ENCODE results near the gene KHK.

The KHK gene

GRCh38 chr2:27134781-27135477, 48.4 kb downstream of the KHK start:
- TF ChIP-seq EGR1 (IDR thresholded peaks at IDR 0.05) = peak; percentile 64
- TF ChIP-seq USF1 (IDR thresholded peaks at IDR 0.05) = no peak
- TF ChIP-seq YY1 (IDR thresholded peaks at IDR 0.05; ENCODE audit: low read depth) = peak; percentile 97; the same call in 1 of the 2 replicates

GRCh38 chr2:27135478-27135955, 48.9 kb downstream of the KHK start:
- TF ChIP-seq NFIC (IDR thresholded peaks at IDR 0.05) = no peak
- no peak for TF ChIP-seq FOXM1 (IDR thresholded peaks at IDR 0.05; ENCODE audit: borderline replicate concordance, low read depth)

GRCh38 chr2:27136751-27137150, 50.2 kb downstream of the KHK start:
- no peak for TF ChIP-seq TCF12 (IDR thresholded peaks at IDR 0.05; ENCODE audit: low read depth)
- no peak for TF ChIP-seq TAF1 (IDR thresholded peaks at IDR 0.05; ENCODE audit: low read depth)
- no peak for TF ChIP-seq EP300 (IDR thresholded peaks at IDR 0.05; ENCODE audit: borderline replicate concordance)
- TF ChIP-seq, protein P1, sequence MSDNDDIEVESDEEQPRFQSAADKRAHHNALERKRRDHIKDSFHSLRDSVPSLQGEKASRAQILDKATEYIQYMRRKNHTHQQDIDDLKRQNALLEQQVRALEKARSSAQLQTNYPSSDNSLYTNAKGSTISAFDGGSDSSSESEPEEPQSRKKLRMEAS (IDR thresholded peaks at IDR 0.05) = no peak
- no peak for TF ChIP-seq NFIC (IDR thresholded peaks at IDR 0.05)
- no peak for TF ChIP-seq RAD21 (IDR thresholded peaks at IDR 0.05; ENCODE audit: low read depth)
- no peak for TF ChIP-seq CEBPB (IDR thresholded peaks at IDR 0.05)
- TF ChIP-seq CREB1 (IDR thresholded peaks at IDR 0.05; ENCODE audit: low read depth) = no peak
- TF ChIP-seq TEAD4 (IDR thresholded peaks at IDR 0.05) = no peak
- no peak for TF ChIP-seq EGR1 (IDR thresholded peaks at IDR 0.05)
- TF ChIP-seq ZBTB7A (IDR thresholded peaks at IDR 0.05; ENCODE audit: low read depth) = no peak
- no peak for TF ChIP-seq FOXM1 (IDR thresholded peaks at IDR 0.05; ENCODE audit: borderline replicate concordance, low read depth)
- TF ChIP-seq YY1 (IDR thresholded peaks at IDR 0.05; ENCODE audit: low read depth) = no peak
- TF ChIP-seq USF1 (IDR thresholded peaks at IDR 0.05) = no peak
- no peak for TF ChIP-seq REST (IDR thresholded peaks at IDR 0.05; ENCODE audit: low read depth)

GRCh38 chr2:27137322-27137935, 50.9 kb downstream of the KHK start:
- TF ChIP-seq TEAD4 (IDR thresholded peaks at IDR 0.05) = no peak
- TF ChIP-seq REST (IDR thresholded peaks at IDR 0.05; ENCODE audit: low read depth) = no peak
- no peak for TF ChIP-seq YY1 (IDR thresholded peaks at IDR 0.05; ENCODE audit: low read depth)
- no peak for TF ChIP-seq NFIC (IDR thresholded peaks at IDR 0.05)
- no peak for TF ChIP-seq USF1 (IDR thresholded peaks at IDR 0.05)
- TF ChIP-seq CREB1 (IDR thresholded peaks at IDR 0.05; ENCODE audit: low read depth) = no peak
- no peak for TF ChIP-seq EGR1 (IDR thresholded peaks at IDR 0.05)
- no peak for TF ChIP-seq RAD21 (IDR thresholded peaks at IDR 0.05; ENCODE audit: low read depth)
- TF ChIP-seq EP300 (IDR thresholded peaks at IDR 0.05; ENCODE audit: borderline replicate concordance) = no peak

- TF ChIP-seq EGR1 (IDR thresholded peaks at IDR 0.05) (no peak), YY1 (IDR thresholded peaks at IDR 0.05; ENCODE audit: low read depth) (no peak), CEBPB (IDR thresholded peaks at IDR 0.05) (no peak), USF1 (IDR thresholded peaks at IDR 0.05) (no peak), RAD21 (IDR thresholded peaks at IDR 0.05; ENCODE audit: low read depth) (no peak), TAF1 (IDR thresholded peaks at IDR 0.05; ENCODE audit: low read depth) (no peak), EP300 (IDR thresholded peaks at IDR 0.05; ENCODE audit: borderline replicate concordance) (no peak), ZBTB7A (IDR thresholded peaks at IDR 0.05; ENCODE audit: low read depth) (no peak), TEAD4 (IDR thresholded peaks at IDR 0.05) (no peak)
- TF ChIP-seq, protein P1 (IDR thresholded peaks at IDR 0.05) = no peak
Observed at GRCh38 chr2:27138111-27138510, 51.5 kb downstream of the KHK start.
